NT2/D1 (cell line): Measurements from ENCODE around the gene SYNPO.

Experiments
- SUZ12 ChIP-seq: IDR thresholded peaks from 2 replicates; pipeline ENCODE4 v1.6.1; 2011; ENCODE audit not compliant: insufficient read length, insufficient read depth; ENCODE audit errors: extremely low read depth
- YY1 ChIP-seq: IDR thresholded peaks from 2 replicates; pipeline ENCODE4 v1.6.1; 2011; ENCODE audit not compliant: insufficient read length, insufficient read depth
- ZNF274 ChIP-seq: IDR thresholded peaks from 2 replicates; pipeline ENCODE4 v1.6.1; 2011; ENCODE audit warnings: mild to moderate bottlenecking, low read depth, low read length

GRCh38 chr5:150670275-150670947 is 30.0 kb downstream of the SYNPO start:
- no peak for TF ChIP-seq SUZ12
- no peak for TF ChIP-seq ZNF274
- no peak for TF ChIP-seq YY1
